ENCODE measurements around the gene MAGI3.

DNA sequence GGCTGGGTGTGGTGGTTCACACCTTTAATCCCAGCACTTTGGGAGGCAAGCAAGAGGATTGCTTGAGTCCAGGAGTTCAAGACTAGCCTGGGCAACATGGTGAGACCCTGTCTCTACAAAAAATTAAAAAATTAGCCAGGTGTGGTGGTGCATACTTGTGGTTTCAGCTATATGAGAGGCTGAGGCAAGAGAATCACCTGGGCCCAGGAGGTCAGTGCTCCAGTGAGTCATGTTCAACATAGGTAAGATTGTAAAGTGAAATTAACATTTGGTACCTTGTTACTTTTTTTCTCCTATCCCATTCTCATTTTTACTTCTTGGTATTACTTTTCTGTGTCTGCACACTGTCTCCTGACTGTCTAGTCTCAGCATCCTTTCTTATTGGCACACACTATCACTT is 19.0 kb downstream of the MAGI3 start:
- TF ChIP-seq, protein P1, sequence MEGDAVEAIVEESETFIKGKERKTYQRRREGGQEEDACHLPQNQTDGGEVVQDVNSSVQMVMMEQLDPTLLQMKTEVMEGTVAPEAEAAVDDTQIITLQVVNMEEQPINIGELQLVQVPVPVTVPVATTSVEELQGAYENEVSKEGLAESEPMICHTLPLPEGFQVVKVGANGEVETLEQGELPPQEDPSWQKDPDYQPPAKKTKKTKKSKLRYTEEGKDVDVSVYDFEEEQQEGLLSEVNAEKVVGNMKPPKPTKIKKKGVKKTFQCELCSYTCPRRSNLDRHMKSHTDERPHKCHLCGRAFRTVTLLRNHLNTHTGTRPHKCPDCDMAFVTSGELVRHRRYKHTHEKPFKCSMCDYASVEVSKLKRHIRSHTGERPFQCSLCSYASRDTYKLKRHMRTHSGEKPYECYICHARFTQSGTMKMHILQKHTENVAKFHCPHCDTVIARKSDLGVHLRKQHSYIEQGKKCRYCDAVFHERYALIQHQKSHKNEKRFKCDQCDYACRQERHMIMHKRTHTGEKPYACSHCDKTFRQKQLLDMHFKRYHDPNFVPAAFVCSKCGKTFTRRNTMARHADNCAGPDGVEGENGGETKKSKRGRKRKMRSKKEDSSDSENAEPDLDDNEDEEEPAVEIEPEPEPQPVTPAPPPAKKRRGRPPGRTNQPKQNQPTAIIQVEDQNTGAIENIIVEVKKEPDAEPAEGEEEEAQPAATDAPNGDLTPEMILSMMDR (IDR thresholded peaks at IDR 0.05) = no peak
- no peak for TF ChIP-seq EZH2 (IDR thresholded peaks at IDR 0.05; ENCODE audit: borderline replicate concordance, insufficient read depth, low read depth, low read length, poor library complexity, severe bottlenecking)

All from B cell (primary cell).